Bronchial epithelial cell (primary cell): ENCODE measurements around the gene DRAXIN. TPM values are rescaled to one million over a fixed set of nuclear protein-coding genes. Genes with fewer than 3 reads are reported as not detected.

Experiments used
- DNase-seq: peaks from one replicate; pipeline ENCODE4 v3.0.0-alpha.2; 2010; ENCODE audit warnings: low read depth
- FAIRE-seq: peaks from 2 replicates; lab custom pipeline; 2011; peaks lifted over from hg19 to GRCh38; lab: Jason Lieb, UNC
- H3K27me3 ChIP-seq: 2 replicates; pipeline ENCODE4 v1.5.1; 2011; ENCODE audit warnings: low read length; ENCODE audit not compliant: control insufficient read depth, insufficient read depth
- H3K36me3 ChIP-seq: 2 replicates; pipeline ENCODE4 v1.5.1; 2011; ENCODE audit warnings: low read length; ENCODE audit not compliant: control insufficient read depth, insufficient read depth
- H3K4me3 ChIP-seq: 2 replicates; pipeline ENCODE4 v1.5.1; 2011; ENCODE audit warnings: mild to moderate bottlenecking, low read depth, low read length, control low read depth
- CTCF ChIP-seq: IDR thresholded peaks from 2 replicates; pipeline ENCODE4 v1.5.1; 2011; ENCODE audit warnings: mild to moderate bottlenecking, moderate library complexity, low read length, control low read depth, inconsistent platforms; ENCODE audit not compliant: insufficient read depth, severe bottlenecking
- total RNA-seq: library from RNA; depleted of rRNA; stranded (reverse); fragments of >200 nt; gene quantifications from 2 replicates; pipeline ENCODE4 v1.2.1, GENCODE V29; 2014

The DRAXIN gene
- total RNA-seq, 1 donor from 2014 or later: not detected

- DNase-seq (no peak), FAIRE-seq (no peak)
- no peak for TF ChIP-seq CTCF
- Histone ChIP-seq H3K36me3 (peaks cover 3% of the 10 kb centered on the region), H3K4me3 (no peak overlapping the region), H3K27me3 (no peaks in the 10 kb centered on the region)
Measured at GRCh38 chr1:11740258-11741192, 49.0 kb downstream of the DRAXIN start.

DNA sequence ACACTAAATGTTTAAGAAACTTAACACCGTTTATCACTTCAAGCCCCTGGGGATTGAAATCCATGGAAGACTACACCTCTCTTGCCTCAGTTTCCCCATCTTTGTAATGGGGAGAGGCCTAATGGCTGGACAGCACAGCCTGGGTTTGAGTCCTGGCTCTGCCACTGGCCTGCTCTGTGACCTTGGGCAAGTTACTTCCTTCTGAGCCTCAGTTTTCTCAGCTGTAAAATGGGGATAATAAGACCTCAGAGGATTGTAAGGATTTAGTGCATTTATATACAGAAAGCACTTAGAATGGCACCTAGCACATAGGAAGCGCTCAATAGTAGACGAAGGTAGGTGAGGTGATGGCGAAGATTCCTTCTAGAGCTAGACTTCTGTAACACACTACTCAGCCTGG, 50.0 kb downstream of the DRAXIN start:
- TF ChIP-seq CTCF: no peak

DNA sequence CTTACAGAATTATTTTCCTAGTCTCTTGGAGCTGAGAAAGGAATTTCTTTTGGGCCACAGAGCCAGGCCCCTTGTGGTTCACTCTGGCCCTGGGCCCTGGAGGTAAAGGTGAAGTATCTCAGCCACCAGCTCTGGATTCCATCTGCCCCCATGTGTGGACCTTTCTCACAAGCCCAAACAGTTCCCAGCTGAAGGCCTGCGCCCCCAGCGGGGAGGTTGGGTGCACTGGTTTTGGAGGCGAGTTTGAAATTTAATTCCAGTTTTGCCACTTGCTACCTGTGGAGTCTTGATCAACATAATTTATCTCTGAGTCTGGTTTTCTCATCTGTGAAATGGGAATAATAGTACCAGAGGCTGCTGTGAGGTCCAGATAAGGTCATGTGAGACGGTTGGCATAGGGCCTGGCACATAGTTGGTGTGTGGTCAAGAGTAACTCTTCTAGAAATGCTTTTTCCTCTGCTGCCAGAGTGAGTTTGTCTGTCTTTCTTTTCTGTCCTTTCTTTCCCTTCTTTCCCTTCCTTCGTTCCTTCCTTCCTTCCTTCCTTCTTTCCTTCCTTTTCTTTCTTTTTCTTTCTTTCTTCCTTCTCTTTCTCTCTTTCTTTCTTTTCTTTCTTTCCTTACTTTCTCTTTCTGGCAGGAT, 50.5 kb downstream of the DRAXIN start:
- Histone ChIP-seq H3K27me3 (no peaks in the 10 kb centered on the region), H3K4me3 (no peak overlapping the region), H3K36me3 (peaks cover 7% of the 10 kb centered on the region)
- no peak for DNase-seq
- no peak for TF ChIP-seq CTCF
- no peak for FAIRE-seq

More for the DNA sequence above, 50.0 kb downstream of the DRAXIN start:
- no peak for DNase-seq
- FAIRE-seq: no peak
- H3K27me3 ChIP-seq: no peaks in the 10 kb centered on the region
- H3K4me3 ChIP-seq: no peak overlapping the region
- peaks cover 4% of the 10 kb centered on the region for H3K36me3 ChIP-seq

GRCh38 chr1:11744287-11744686, 52.8 kb downstream of the DRAXIN start:
- Histone ChIP-seq H3K4me3 (no peak overlapping the region), H3K27me3 (no peaks in the 10 kb centered on the region), H3K36me3 (peaks cover 22% of the 10 kb centered on the region)
- no peak for FAIRE-seq
- no peak for DNase-seq
- TF ChIP-seq CTCF: no peak

GRCh38 chr1:11746092-11746491, 54.6 kb downstream of the DRAXIN start:
- FAIRE-seq (no peak), DNase-seq (peak; percentile 67)
- Histone ChIP-seq H3K27me3 (no peaks in the 10 kb centered on the region), H3K4me3 (no peak overlapping the region), H3K36me3 (peaks cover 27% of the 10 kb centered on the region)
- TF ChIP-seq CTCF: no peak
